Measurements from ENCODE around the gene CRNN. TPM values are rescaled to one million over a fixed set of nuclear protein-coding genes. Genes with fewer than 3 reads are reported as not detected.
A peak's percentile ranks its signal among the peaks of the same experiment; 100 is the strongest.

The CRNN gene
- under 1 TPM in 4 of 8 experiments, not detected in 4; 0.17 to 0.62 (median 0.35) TPM for total RNA-seq

DNA sequence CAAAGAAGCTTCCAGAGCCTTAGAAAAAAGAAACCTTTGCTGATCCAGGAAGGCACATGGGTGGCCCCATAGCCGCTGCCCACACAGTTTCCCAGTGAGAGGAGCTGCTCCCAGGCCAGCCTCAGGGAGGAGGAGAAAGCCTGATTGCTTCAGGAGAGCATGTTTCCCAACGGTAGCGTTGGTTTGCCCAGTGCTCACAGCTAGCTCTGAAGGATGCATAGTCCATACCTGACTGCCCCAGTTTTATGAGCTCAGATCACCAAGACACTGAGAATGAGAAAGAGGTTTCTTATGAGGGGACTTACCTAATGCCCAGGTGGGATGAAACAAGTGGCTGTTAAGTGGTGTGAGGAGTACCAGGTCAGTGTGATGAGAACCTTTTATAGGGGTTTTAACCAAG lies at the start of gene CRNN:
CRNN (minus strand) TSS at position 355 of the 400 bp plus-strand sequence. CDS start 2,030 bp downstream, outside the sequence.
- Histone ChIP-seq H3K4me3 (no peak within 1 kb of the TSS), H3K27ac (no peak within 1 kb of the TSS), H3K4me1 (replicated peaks in 1 of 2) (no peaks in the 10 kb centered on the region)
- no peak for ATAC-seq (replicated peaks in 6 of 8)
- WGBS, 10 experiments = 7 to 57% (median 40%) methylated on average over 1 to 3 of the region's 3 CpGs; no CpG with 5 or more reads in 5 of the 10 experiments
- in situ Hi-C loops (cut with MboI; ENCODE audit: low pct_unique_long_range_greater_than_20kb in 2 of 9, low sequenced_read_pairs in 9 of 9, unreplicated experiment in 9 of 9) = no loop called here

DNA sequence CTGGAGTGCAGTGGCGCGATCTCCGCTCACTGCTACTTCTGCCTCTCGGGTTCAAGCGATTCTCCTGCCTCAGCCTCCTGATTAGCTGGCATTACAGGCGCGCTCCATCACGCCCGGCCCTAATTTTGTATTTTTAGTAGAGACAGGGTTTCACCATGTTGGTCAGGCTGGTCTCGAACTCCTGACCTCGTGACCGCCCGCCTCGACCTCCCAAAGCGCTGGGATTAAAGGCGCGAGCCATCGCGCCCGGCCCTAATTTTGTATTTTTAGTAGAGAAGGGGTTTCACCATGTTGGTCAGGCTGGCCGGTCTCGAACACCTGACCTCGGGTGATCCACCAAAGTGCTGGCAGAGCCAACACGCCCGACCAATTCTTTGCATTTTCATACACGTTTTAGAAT lies 48.6 kb upstream of the CRNN start:
- no peak for ATAC-seq (replicated peaks in 6 of 8)
- 51 to 97% (median 86%) methylated on average over 5 to 25 of the region's 26 CpGs for WGBS, 10 experiments
- in situ Hi-C loops (cut with MboI; ENCODE audit: low pct_unique_long_range_greater_than_20kb in 2 of 9, low sequenced_read_pairs in 9 of 9, unreplicated experiment in 9 of 9) = loop anchor here in 3 of 9 experiments (25.0 kb wide), 2 partner anchors 275 to 400 kb away; no protein-coding TSS in a partner anchor
- H3K4me3 ChIP-seq = no peak overlapping the region
- H3K27ac ChIP-seq = no peak overlapping the region
- H3K4me1 ChIP-seq (replicated peaks in 1 of 2) = no peaks in the 10 kb centered on the region

DNA sequence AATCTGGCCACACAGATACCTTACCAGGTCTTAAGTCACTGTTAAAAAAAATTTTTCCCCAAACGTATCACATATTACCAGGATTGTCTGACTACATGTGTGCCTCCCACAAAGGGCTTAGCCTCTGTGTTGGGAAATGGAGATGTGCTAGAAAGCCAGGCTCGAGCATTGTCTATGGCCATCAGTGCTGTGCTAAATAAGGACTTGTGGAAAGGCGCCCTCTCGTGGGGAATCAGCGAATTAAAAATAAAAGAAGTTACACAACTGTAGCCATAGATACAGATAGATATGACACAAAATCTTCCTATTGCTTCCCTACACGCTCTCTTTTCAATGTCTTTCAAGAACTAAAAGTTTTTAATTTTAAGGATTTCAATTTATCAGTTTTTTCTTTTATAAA lies 47.5 kb upstream of the CRNN start:
- ATAC-seq (replicated peaks in 6 of 8) = peak in 3 of 8 experiments; percentile 79 to 88 (median 80)
- H3K4me1 ChIP-seq (replicated peaks in 1 of 2) = no peaks in the 10 kb centered on the region
- 0 to 20% (median 5%) methylated on average over 2 to 6 of the region's 6 CpGs for WGBS, 10 experiments
- no peak overlapping the region for H3K4me3 ChIP-seq
- in situ Hi-C loops (cut with MboI; ENCODE audit: low pct_unique_long_range_greater_than_20kb in 2 of 9, low sequenced_read_pairs in 9 of 9, unreplicated experiment in 9 of 9) = loop anchor here in 3 of 9 experiments (25.0 kb wide), 2 partner anchors 274 to 399 kb away; no protein-coding TSS in a partner anchor
- H3K27ac ChIP-seq = no peak overlapping the region

DNA sequence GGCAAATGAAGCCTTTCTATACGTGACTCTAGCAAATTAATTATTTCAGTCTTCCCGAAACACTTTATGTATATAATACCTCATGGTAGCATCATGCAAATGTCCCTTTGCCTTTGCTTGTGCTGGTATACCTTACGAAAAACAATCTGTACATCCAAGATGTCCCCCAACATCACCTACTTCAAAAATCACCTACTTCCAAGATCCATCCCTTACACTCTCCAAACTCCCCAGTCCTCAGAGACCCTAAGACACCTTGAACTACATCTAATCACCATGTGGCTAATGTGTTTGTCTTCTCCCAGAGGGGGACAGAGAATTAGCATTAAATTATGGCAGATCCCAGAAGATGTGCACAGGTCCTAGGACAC lies 46.5 kb upstream of the CRNN start:
- Histone ChIP-seq H3K27ac (no peak overlapping the region), H3K4me1 (replicated peaks in 1 of 2) (no peaks in the 10 kb centered on the region), H3K4me3 (no peak overlapping the region)
- no peak for ATAC-seq (replicated peaks in 6 of 8)
- in situ Hi-C loops (cut with MboI; ENCODE audit: low pct_unique_long_range_greater_than_20kb in 2 of 9, low sequenced_read_pairs in 9 of 9, unreplicated experiment in 9 of 9) = loop anchor here in 3 of 9 experiments (25.0 kb wide), 2 partner anchors 273 to 398 kb away; no protein-coding TSS in a partner anchor
- 0 to 83% (median 41%) methylated on average over 1 to 3 of the region's 3 CpGs; no CpG with 5 or more reads in 1 of the 10 experiments for WGBS, 10 experiments

DNA sequence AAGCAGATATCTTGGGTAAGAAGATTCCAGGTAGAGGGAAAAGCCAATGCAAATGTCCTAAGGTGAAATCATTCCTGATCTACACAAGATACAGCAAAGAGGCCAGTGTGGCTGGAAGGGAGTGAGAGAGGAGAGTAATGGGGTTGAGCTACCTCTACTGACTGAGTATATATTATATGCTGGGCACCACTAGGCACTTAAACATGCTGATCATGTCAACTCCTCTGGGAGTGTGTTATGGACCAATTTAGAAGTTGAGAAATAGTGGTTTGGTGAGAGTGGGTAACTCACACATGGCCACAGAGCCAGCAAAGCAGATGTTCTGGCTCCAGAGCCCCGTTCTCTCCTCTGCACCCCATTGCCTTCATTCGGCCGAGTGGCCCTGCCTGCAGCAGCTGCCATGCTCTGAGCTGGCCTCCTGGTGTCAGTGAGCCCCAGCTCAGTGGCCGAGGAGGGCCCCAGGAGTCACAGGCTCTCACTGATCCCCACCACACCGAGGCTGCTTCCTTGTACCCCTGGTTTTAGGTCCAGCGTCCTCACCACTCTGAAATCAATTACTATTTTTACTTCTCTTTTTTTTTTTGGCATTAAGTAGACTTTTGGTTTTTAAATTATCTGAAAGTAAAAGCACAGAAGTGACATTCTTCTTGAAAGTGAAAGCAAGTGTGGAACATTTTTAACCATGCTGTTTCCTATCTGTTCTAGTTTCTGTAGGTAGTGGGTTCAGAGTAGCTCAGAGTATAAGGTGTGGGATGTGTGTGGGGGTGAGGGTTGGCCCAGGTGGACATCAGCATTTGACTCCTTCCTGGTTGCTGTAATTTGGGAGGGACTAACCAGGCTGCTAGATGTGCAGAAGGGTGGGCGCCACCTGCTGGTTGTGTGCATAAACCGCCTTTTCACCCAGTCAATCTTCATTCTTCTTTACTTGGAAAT lies 45.8 kb upstream of the CRNN start:
- WGBS, 10 experiments = 7 to 69% (median 40%) methylated on average over 1 to 8 of the region's 8 CpGs; no CpG with 5 or more reads in 1 of the 10 experiments
- Histone ChIP-seq H3K4me3 (no peak overlapping the region), H3K27ac (no peak overlapping the region), H3K4me1 (replicated peaks in 1 of 2) (no peaks in the 10 kb centered on the region)
- in situ Hi-C loops (cut with MboI; ENCODE audit: low pct_unique_long_range_greater_than_20kb in 2 of 9, low sequenced_read_pairs in 9 of 9, unreplicated experiment in 9 of 9) = loop anchor here in 4 of 9 experiments (10.0 to 25.0 kb wide), 3 partner anchors 273 to 405 kb away; no protein-coding TSS in a partner anchor
- peak in 3 of 8 experiments; percentile 58 to 70 (median 64) for ATAC-seq (replicated peaks in 6 of 8)

DNA sequence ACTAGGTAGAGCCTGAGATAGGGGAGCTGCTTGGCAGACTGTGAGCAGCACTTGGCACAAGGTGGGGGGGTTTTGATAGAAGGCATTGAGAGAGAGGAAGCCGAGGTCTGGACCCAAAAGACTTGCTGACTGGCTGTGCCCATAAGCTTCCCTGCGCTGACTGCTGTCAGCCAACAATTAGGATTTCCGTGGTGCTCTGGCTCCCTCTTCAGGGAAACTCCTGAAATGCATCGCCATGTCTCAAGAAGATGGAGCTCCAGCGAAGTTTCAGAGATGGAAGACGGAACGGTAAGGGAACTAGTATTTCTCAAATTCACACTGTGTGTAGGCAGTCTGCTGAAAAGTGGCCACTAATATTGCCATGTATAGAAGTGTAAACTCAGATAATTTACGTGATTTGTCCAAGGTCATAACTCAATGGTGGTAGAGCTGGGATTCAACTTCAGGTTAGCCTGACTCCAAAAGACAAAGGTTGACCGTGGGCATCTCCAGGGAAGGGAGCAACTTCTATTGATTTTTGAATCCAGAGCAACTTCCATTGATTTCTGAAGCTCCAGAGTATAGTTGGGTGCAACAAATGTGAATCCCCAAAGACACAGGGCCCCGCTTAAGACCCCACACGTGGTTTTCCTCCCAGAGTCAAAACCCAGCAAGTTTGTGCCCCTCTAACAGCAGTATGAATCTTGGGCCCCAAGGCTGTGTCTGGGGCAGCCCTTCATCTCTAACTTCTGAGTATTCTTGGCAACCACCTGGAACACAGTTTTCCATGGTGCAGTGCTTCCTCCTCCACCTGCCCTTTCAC lies 44.5 kb upstream of the CRNN start:
- Histone ChIP-seq H3K27ac (no peak overlapping the region), H3K4me1 (replicated peaks in 1 of 2) (no peaks in the 10 kb centered on the region), H3K4me3 (no peak overlapping the region)
- ATAC-seq (replicated peaks in 6 of 8) = peak in 5 of 8 experiments; percentile 53 to 82 (median 66)
- 0 to 60% (median 31%) methylated on average over 1 to 11 of the region's 11 CpGs for WGBS, 10 experiments
- in situ Hi-C loops (cut with MboI; ENCODE audit: low pct_unique_long_range_greater_than_20kb in 2 of 9, low sequenced_read_pairs in 9 of 9, unreplicated experiment in 9 of 9) = loop anchor here in 4 of 9 experiments (10.0 to 25.0 kb wide), 3 partner anchors 271 to 404 kb away; no protein-coding TSS in a partner anchor

DNA sequence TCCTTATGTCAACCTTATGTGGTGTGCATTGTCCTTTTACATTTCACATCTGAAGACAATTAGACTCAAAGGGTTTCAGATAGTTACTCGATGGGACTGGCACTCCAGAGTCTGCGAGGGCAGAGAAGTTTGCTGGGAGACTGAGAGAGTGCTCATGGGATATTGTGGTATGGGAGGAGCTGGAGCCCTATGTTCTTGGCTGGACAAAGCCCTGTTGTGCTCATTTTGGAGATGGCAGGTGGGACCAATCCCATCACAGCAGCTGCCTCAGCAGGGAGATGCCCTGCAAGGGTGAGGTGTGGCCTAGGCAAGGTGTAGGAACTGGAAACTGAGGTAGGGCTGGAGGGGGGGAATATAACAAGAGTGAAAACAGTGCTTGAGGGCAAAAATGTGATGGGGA lies 43.5 kb upstream of the CRNN start:
- ATAC-seq (replicated peaks in 6 of 8) = no peak
- no peak overlapping the region for H3K4me3 ChIP-seq
- no peaks in the 10 kb centered on the region for H3K4me1 ChIP-seq (replicated peaks in 1 of 2)
- no peak overlapping the region for H3K27ac ChIP-seq
- 0 to 75% (median 13%) methylated on average over 1 to 2 of the region's 2 CpGs; no CpG with 5 or more reads in 5 of the 10 experiments for WGBS, 10 experiments
- in situ Hi-C loops (cut with MboI; ENCODE audit: low pct_unique_long_range_greater_than_20kb in 2 of 9, low sequenced_read_pairs in 9 of 9, unreplicated experiment in 9 of 9) = loop anchor here in 4 of 9 experiments (10.0 to 25.0 kb wide), 3 partner anchors 270 to 403 kb away; no protein-coding TSS in a partner anchor

DNA sequence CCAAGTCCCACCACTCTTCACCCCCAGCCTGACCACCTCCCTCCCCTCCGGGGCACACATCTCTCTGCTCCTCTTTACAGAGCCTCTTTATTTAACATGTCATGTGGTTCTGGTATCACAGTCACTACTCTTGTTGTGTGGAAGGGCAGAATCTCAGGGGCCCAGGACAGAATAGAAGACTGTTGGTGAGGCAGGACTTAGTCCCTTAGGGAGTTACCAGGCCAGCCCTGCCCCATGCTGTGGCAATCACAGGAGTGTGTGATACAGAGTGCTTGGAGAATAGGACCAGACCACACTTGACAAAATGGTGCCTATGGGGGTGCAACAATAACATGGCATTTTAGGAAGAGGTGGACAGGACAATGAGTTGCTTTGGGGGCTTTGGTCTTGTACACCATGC lies 43.0 kb upstream of the CRNN start:
- no peak overlapping the region for H3K27ac ChIP-seq
- no peak for ATAC-seq (replicated peaks in 6 of 8)
- in situ Hi-C loops (cut with MboI; ENCODE audit: low pct_unique_long_range_greater_than_20kb in 2 of 9, low sequenced_read_pairs in 9 of 9, unreplicated experiment in 9 of 9) = loop anchor here in 4 of 9 experiments (10.0 to 25.0 kb wide), 3 partner anchors 270 to 402 kb away; no protein-coding TSS in a partner anchor
- no peak overlapping the region for H3K4me3 ChIP-seq
- no peaks in the 10 kb centered on the region for H3K4me1 ChIP-seq (replicated peaks in 1 of 2)
- 60% methylated on average over 1 of the region's 1 CpG; no CpG with 5 or more reads in 9 of the 10 experiments for WGBS, 10 experiments

DNA sequence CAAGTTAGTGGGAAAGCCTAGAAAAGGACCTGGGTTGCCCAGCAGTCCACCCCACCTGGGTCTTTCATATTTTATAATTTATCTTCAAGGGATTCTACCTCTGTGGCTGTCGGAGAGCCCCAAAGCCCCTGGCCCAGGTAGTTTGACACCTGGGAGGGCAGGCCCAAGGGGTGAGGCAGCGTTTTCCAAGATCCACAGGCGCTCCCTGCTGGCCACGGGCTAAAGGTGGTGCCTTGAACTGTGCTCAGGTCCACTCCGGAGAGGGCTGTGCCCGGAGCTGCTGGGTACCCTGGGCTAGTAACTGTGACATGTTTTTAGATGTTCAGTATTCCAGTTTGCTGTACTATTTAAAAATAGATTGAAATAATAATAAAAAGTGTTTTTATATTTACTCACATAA lies 37.2 kb upstream of the CRNN start:
- no peak overlapping the region for H3K4me3 ChIP-seq
- peak in 2 of 8 experiments; percentile 57 to 65 for ATAC-seq (replicated peaks in 6 of 8)
- no peak overlapping the region for H3K27ac ChIP-seq
- in situ Hi-C loops (cut with MboI; ENCODE audit: low pct_unique_long_range_greater_than_20kb in 2 of 9, low sequenced_read_pairs in 9 of 9, unreplicated experiment in 9 of 9) = loop anchor here in 4 of 9 experiments (10.0 to 25.0 kb wide), 3 partner anchors 264 to 396 kb away; no protein-coding TSS in a partner anchor
- 0 to 60% (median 37%) methylated on average over 1 to 6 of the region's 6 CpGs; no CpG with 5 or more reads in 3 of the 10 experiments for WGBS, 10 experiments
- H3K4me1 ChIP-seq (replicated peaks in 1 of 2) = no peaks in the 10 kb centered on the region

DNA sequence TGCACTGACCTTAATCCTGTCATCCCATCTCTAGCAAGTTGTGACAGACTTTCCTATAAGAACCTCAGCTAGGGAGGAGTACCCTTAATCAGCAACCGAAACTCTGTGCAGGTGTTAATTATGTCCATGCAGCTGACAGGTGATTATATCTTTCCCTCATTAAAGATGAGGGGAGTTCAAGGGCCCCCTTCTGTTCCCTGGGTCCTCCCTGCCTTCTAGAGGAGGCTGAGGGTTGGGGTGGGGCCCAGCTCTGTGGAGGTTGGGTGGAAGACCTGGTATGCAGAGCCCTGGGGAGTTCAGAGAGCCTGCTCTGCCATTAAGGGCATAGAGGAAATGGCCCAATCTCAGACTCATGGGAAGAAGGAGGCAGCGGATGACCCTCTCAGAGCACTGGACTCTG lies 35.6 kb upstream of the CRNN start:
- no peaks in the 10 kb centered on the region for H3K4me1 ChIP-seq (replicated peaks in 1 of 2)

DNA sequence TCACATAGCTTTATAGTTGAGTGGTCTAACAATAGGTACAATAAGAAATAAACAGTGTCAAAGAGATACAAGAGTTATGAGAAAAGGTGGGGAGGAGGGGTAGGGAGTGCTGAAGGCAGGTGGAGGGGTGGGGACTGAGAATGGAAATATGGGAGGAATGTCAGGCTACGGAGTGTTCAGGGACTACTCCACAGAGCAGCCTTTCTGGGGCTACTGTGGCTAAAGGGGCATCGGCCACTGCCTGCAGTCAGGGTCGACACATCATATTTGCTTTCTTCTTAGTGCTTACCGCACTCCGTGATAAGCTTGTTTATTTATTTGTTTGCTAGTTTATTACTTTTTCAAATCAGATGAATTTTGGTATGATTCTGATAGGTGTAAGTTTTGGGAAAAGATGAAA lies 34.4 kb upstream of the CRNN start:
- no peak overlapping the region for H3K4me3 ChIP-seq
- 43 to 100% (median 70%) methylated on average over 2 to 5 of the region's 5 CpGs; no CpG with 5 or more reads in 1 of the 10 experiments for WGBS, 10 experiments
- H3K4me1 ChIP-seq (replicated peaks in 1 of 2) = no peaks in the 10 kb centered on the region
- H3K27ac ChIP-seq = no peak overlapping the region
- ATAC-seq (replicated peaks in 6 of 8) = no peak
- in situ Hi-C loops (cut with MboI; ENCODE audit: low pct_unique_long_range_greater_than_20kb in 2 of 9, low sequenced_read_pairs in 9 of 9, unreplicated experiment in 9 of 9) = no loop called here

More for the DNA sequence above, 35.6 kb upstream of the CRNN start:
- Histone ChIP-seq H3K4me3 (no peak overlapping the region), H3K27ac (no peak overlapping the region)
- ATAC-seq (replicated peaks in 6 of 8) = no peak
- whole genome bisulfite sequencing, 10 experiments = 54 to 100% (median 71%) methylated on average over 1 to 2 of the region's 2 CpGs; no CpG with 5 or more reads in 5 of the 10 experiments
- in situ Hi-C loops (cut with MboI; ENCODE audit: low pct_unique_long_range_greater_than_20kb in 2 of 9, low sequenced_read_pairs in 9 of 9, unreplicated experiment in 9 of 9) = loop anchor here in 4 of 9 experiments (10.0 to 25.0 kb wide), 3 partner anchors 262 to 395 kb away; no protein-coding TSS in a partner anchor

DNA sequence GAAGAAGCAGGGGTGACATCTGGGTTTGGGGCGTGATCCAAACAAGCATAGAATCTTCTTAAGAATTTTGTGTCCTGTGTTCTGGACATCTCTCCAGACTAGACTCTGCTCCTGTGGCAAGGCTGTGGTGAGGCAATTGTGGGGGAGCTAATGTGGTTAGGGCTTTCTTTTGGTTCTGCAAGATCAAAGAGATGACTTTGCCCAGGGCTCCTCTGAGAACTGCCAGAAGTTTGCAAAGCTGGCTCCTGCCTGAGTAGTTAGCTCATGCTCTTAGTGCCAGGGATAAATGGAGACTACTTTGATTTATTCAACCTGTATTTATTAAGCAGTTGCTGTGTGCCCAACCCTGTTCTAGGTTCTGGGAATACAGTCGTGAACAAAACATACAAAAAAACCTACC lies 34.0 kb upstream of the CRNN start:
- H3K4me3 ChIP-seq = no peak overlapping the region
- no peak overlapping the region for H3K27ac ChIP-seq
- H3K4me1 ChIP-seq (replicated peaks in 1 of 2) = no peaks in the 10 kb centered on the region
- no peak for ATAC-seq (replicated peaks in 6 of 8)
- WGBS, 10 experiments = 0 to 50% (median 20%) methylated on average over 1 to 2 of the region's 2 CpGs; no CpG with 5 or more reads in 3 of the 10 experiments
- in situ Hi-C loops (cut with MboI; ENCODE audit: low pct_unique_long_range_greater_than_20kb in 2 of 9, low sequenced_read_pairs in 9 of 9, unreplicated experiment in 9 of 9) = no loop called here
